ENCODE data around the gene ARHGAP15.

DNA sequence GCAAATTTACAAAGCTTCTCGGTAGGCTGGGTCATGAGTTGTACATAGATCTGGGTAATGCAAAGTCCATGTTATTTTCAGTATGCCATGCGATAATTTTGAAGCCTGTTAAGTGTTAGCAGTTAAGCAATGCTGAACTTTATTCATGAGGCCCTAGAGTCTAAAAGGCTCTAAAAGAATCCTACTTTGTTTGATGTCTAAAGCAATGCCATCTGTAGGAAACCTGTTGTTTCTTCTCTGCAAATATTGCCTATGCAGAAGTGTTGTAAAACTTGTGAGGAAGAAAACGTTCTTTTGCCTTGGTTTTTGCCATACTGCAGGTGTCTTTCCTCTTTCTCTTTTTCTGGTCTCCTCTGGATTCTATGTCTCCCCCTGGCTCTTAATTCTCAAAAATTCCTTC is 9.1 kb downstream of the ARHGAP15 start:
- TF ChIP-seq, protein P1, sequence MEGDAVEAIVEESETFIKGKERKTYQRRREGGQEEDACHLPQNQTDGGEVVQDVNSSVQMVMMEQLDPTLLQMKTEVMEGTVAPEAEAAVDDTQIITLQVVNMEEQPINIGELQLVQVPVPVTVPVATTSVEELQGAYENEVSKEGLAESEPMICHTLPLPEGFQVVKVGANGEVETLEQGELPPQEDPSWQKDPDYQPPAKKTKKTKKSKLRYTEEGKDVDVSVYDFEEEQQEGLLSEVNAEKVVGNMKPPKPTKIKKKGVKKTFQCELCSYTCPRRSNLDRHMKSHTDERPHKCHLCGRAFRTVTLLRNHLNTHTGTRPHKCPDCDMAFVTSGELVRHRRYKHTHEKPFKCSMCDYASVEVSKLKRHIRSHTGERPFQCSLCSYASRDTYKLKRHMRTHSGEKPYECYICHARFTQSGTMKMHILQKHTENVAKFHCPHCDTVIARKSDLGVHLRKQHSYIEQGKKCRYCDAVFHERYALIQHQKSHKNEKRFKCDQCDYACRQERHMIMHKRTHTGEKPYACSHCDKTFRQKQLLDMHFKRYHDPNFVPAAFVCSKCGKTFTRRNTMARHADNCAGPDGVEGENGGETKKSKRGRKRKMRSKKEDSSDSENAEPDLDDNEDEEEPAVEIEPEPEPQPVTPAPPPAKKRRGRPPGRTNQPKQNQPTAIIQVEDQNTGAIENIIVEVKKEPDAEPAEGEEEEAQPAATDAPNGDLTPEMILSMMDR (IDR thresholded peaks at IDR 0.05; ENCODE audit: insufficient read depth, low read depth, low read length): no peak
- TF ChIP-seq EZH2 (IDR thresholded peaks at IDR 0.05; ENCODE audit: insufficient read depth, low read length): no peak
